Stimulated activated naive CD8-positive, alpha-beta T cell treated with anti-CD3 and anti-CD28 coated beads, Interleukin-15, Interleukin-2, amounts not matched to agents 100 U/mL and 50 U/mL, for 24 hours (primary cell): Measurements from ENCODE around the gene VPS26A.

Experiments used
- ATAC-seq: fragments of 150-1000 bp; cut with Tn5 transposase; one replicate; pipeline ENCODE4 v1.10.0; 2021
- DNase-seq: peaks from one replicate; pipeline ENCODE4 v3.0.0; 2021

Gene VPS26A

DNA sequence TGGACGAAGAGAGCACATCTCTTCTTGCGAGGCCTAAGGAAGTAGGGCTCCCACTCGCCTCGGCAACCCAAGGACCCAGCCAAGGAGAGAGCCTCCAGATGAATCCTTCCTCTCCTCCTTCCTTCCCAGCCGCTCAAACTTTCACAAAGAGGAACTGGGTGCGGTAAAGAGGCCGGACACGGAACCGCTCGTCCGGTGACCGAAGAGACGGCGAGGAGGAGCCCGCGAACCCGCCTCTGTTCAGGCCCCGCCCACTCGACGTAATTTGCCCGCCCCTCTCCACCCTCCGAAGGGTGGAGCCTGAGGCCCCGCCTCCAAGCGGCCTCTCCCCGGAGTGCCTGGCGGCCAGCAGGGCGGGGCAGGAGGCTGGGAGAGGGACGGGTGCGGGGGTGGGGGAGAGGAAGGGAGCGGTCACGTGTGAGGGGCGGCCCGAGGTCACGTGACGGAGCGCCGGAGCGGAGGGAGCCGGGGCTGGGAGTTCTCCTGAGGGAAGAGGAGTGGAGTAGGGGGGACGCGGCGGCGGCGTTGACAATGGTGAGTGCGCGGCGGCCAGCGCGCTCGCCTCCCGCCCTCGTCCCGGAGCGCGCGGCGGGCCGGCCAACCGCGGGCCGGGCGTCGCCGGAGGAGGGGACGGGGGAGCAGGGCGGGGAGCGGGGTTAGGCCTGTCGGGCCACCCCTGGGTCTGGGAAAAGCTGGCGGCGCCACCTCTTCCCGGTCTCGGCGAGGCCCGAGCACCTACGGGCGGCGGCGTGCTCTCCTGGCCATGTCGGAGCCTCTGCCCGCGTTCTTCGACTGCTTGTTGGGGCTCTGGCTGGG, at the start of gene VPS26A:
TSS of gene VPS26A (plus strand) at position 432 of the 816 bp plus-strand sequence. CDS start at position 532, 100 bp downstream.
- DNase-seq (peak; percentile 100), ATAC-seq (peak; percentile 96)

GRCh38 chr10:69074532-69074931, 49.4 kb upstream of the VPS26A start:
- ATAC-seq (no peak), DNase-seq (no peak)

DNA sequence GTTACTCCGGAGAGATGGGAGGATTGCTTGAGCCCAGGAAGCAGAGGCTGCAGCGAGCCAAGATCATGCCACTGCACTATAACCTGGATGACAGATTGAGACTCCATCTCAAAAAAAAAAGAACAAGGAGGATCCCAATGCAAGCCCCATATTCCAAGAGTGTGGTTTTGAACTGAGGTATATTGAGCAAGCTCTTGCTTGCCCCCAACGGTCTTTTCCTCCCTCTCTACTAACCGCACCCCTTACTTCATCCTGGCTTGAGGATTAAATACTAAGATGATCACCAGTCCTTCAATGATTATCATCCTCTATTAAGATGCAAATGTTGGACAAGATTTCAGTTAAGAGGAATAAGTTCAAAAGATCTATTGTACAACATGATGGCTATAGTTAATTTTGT, 48.5 kb upstream of the VPS26A start:
- no peak for DNase-seq
- ATAC-seq: no peak

DNA sequence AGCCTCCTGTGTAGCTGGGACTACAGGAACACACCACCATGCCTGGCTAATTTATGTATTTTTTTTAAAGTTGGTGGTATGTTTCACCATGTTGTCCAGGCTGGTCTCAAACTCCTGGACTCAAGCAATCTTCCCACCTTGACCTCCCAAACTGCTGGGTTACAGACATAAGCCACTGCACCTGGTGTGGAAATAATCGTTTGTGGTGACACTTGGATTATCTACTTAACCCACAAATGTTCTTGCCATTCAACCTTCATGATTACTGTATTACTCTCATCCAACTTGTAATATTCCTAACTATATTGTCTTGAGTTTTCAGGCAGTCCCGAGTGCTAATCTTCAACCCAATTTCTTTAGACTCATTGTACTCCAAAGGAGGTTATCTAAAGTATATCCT, 45.7 kb upstream of the VPS26A start:
- no peak for ATAC-seq
- no peak for DNase-seq

GRCh38 chr10:69080226-69080625, 43.8 kb upstream of the VPS26A start:
- ATAC-seq (no peak), DNase-seq (no peak)

DNA sequence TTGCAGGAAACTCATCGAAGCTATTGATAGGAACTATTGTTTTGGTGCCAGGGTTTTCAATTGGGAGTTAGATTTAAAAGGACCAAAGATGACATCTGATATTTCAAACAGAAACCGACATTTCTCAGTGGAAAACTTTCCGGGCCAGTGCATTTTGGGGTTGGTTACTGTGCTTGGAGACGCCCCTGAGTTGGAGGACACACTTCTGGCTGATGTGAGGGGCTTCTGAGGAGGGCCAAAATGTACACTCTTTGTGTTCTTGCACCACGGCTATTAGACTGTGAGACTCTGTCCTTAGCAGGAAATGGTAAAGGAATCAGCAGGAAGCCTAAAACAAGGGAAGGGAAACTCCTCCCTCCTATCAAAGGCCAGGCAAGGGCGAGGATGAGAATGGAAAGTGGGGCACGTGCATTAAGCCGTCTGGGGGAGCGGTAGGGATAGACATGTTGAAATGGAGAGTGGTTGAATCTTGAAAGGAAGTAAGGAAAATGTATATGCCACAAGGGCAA, 37.9 kb upstream of the VPS26A start:
- ATAC-seq: no peak

GRCh38 chr10:69087590-69088470, 36.1 kb upstream of the VPS26A start, which contains the start of gene SRGN:
Gene SRGN (plus strand): TSS chr10:69088103. CDS start chr10:69088158, 55 bp downstream.
- DNase-seq: peak; percentile 77
- peak; percentile 67 for ATAC-seq

More for the DNA sequence above, 37.9 kb upstream of the VPS26A start:
- DNase-seq: peak; percentile 20

- DNase-seq: no peak
- ATAC-seq: no peak
Measured at GRCh38 chr10:69088471-69088769, 35.6 kb upstream of the VPS26A start.

DNA sequence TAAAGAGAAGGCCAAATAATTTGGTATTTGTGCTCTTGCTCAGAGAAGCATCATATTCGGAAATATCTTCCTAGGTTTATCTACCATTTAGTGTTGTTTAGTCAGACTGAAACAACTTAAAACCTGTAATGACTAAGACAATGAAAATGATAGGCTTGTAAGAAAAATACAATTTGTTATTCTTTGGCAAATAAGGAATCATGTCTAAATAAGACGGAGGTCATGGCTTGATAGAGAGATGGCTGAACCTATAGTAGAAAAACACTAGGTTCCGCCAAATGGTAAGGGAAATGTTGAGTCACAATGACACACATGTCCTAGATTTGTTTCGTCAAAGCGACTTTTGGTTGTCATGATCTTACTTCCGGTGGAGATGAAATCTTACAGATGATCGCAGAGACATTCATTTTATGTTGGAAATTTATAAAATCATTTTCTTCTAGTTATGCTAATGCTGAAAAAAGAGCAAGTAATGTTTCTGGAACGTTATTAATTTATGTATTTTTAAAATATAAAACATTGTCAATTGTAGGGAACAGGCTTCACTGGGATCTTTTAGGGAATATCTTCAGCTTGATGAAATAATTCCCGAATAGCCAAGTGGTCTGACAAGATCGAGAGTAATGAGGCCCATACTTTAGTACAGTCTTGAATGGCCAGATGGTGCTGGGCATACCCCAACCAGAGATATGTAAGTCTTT, 35.0 kb upstream of the VPS26A start:
- ATAC-seq: peak; percentile 14
- no peak for DNase-seq

- peak; percentile 73 for DNase-seq
Measured at GRCh38 chr10:69089638-69090599, 34.1 kb upstream of the VPS26A start.

GRCh38 chr10:69090685-69091084, 33.3 kb upstream of the VPS26A start:
- DNase-seq: no peak

More at GRCh38 chr10:69089638-69090599, 34.1 kb upstream of the VPS26A start:
- peak; percentile 85 for ATAC-seq

DNA sequence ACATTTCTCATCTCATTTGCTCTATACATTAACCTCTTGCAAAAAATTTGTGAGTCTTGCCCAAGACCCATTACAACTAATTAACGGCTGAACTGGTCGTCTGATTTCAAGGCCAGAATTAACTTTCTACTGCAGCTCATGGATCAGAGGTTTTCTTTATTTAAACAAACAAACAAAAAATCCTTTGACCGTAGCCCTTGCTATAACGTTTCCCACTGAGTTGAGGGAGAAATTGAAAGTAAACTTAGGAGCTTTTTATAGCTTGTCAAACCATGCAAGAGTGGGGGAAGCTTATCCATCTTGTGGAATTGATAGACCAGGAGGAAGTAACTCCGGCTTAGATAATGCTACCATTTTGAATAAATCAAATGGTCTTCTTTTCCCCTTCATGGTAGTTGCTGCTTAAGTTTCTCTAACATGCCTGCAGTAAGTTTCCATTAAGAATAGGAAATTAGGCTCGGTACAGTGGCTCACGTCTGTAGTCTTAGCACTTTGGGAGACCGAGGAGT, 32.8 kb upstream of the VPS26A start:
- no peak for DNase-seq
- ATAC-seq: no peak

More at GRCh38 chr10:69090685-69091084, 33.3 kb upstream of the VPS26A start:
- ATAC-seq: no peak

DNA sequence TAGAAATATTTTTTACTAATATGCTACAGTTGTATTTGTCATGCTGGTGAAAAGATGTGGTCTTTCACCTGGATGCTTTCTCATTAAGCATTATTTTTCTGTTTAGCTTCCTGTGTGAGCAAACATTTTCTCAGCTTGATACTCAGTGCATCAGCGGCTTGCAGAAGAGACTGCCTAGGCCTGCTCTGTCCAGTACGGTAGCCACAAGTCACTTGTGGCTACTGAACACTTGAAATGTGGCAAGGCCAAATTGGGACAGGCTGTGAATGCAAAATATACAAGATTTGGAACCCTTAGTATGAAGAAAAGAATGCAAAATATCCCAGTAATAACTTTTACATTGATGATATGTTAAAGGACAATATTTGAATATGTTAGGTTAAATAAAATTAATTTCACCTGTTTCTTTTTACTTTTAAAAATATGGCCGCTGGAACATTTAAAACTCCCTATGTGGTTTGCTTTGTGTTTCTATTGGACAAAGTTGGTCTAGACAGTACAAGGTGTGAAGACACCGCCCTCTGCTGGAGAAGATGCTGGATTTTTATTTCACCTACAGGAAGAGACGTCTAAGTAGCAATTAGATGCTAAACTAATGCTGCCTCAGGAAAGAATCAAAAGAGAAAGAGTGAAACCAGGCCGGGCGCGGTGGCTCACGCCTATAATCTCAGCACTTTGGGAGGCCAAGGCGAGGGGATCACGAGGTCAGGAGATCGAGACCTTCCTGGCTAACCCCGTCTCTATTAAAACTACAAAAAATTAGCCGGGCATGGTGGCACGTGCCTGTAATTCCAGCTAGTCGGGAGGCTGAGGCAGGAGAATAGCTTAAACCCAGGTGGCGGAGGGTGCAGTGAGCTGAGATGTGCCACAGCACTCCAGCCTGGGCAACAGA, 30.8 kb upstream of the VPS26A start:
- DNase-seq: peak; percentile 80
- ATAC-seq: peak; percentile 38

GRCh38 chr10:69093933-69094332, 30.0 kb upstream of the VPS26A start:
- no peak for ATAC-seq
- DNase-seq: no peak

DNA sequence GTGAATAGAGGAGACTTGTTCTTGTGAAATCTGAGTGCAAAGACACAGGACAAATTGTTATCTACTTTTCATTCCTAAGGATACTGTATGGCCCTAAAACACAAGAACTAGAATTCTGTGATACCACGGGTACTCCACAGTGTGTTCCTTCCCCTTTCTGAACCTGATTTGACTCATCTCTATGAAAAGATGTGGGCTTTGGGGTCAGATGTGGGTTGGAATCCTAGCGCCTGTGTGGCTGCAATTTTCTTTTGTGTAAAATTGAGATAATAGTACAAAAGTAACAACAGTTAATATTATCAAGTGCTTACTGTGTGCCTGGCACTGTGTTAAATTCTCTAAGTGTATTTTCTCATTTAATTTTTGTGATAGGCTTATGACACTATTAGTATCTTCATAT, 27.9 kb upstream of the VPS26A start:
- ATAC-seq (peak; percentile 51), DNase-seq (no peak)

- DNase-seq: no peak
- ATAC-seq: no peak
Measured at GRCh38 chr10:69097729-69098128, 26.2 kb upstream of the VPS26A start.

- ATAC-seq (no peak), DNase-seq (no peak)
Measured at GRCh38 chr10:69100136-69100872, 23.7 kb upstream of the VPS26A start.

- DNase-seq: peak; percentile 50
- peak; percentile 50 for ATAC-seq
Measured at GRCh38 chr10:69101451-69102095, 22.4 kb upstream of the VPS26A start.
